Measurements from ENCODE around the gene PTPRU.
"Not testable (repeated sequence)": the region's sequence is repeated elsewhere in the genome, so short reads cannot be mapped to it uniquely, and the experiment has no call there.

PTPRU gene

GRCh38 chr1:29298246-29298645, 61.9 kb downstream of the PTPRU start:
- no peak for DNase-seq

DNA sequence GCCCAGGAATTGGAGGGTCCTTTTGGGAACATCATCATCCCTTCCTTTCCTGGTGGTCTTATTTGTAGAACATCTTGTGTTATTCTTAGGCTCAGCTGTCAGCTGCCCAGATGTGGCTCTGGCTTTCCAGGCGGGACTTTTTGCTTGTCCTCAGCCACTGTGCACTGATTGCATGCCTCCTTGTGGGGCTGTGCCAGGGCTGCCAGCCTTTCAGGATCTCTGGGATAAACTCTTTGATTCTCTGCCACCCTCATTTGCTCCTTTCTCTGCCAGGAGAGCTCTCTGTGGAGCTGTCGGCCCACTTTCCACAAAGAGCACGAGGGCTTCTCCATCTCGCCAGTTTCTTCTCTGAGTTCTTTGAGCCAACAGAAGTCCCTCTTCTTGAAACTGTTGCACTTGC, 63.1 kb downstream of the PTPRU start:
- DNase-seq, result no peak

DNA sequence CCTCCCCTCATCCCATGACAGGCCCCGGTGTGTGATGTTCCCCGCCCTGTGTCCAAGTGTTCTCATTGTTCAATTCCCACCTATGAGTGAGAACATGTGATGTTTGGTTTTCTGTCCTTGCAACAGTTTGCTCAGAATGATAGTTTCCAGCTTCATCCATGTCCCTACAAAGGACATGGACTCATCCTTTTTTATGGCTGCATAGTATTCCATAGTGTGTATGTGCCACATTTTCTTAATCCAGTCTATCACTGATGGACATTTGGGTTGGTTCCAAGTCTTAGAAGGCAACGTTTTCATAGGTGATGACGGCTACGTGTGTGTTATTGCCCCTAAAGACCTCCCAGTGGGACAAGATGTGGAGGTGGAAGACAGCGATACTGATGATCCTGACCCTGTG, 65.4 kb downstream of the PTPRU start:
- DNase-seq, result not testable (repeated sequence)

DNA sequence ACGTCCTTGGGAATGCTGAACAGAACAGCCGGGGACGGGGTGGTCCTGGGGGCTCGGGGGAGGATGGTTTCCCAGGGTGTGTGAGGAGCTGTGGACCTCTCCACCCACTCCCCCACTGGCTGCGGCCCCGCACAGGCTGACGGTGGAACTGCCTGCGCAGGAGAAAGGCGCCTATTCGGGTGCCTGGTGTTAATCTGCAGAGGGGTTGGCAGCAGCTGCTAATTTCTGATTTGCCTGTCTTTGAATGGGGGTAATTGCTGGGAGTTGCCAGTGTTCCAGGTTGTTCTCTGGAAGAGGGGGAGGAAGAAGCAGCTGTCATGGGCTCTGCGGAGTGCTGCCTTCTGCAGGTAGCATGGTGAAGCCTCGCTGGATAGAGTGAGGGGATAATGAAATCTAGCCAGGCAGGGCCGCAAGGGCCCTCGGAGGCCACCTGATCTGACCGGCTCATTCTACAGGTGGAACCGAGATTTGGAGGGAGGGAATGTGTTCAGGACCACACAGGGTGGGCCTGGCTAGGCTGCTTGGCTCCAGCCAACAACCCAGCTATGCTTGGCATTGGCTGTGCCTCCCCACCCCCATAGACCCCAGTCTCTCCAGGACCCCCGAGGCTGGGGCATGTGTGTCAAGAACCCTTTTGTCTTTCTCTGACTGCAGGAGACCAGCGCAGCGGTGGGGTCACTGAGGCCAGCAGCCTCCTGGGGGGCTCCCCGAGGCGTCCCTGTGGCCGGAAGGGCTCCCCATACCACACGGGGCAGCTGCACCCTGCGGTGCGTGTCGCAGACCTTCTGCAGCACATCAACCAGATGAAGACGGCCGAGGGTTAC, 67.1 kb downstream of the PTPRU start:
- no peak for DNase-seq

GRCh38 chr1:29304025-29304684, 67.8 kb downstream of the PTPRU start:
- DNase-seq, result no peak

GRCh38 chr1:29305943-29306342, 69.6 kb downstream of the PTPRU start:
- no peak for DNase-seq

DNA sequence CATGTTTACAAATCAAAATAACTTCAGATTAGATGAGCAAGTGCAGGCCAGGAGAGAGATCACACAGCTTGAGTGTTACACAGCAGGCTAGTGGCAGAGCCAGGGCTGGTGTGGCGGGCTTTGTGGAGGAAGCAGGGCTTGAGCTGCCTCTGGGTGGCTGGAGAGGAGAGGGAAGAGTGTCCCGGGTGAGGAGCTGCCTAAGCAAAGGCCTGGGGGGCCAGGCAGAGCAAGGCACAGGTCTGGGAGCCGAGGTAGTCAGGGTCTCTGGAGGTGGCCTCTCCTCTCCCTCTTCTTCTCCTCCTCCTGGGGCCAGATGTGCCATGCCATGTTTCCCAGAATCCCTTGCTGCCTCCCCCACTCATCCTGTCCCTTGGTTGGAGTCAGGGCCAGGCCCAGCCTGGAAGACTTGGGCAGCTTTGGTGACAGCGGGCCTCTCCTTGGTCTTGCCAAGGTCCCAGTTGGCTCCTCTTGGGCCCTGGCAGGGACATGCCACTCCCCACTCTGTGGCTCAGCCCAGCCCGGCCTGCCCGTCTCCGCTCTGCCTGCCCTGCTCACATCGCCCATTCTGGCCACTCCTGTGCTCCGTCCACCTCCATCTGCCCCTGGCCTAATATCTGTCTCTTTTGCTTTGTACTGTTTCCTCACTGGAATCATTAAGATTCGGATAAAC, 70.3 kb downstream of the PTPRU start:
- DNase-seq, result no peak

DNA sequence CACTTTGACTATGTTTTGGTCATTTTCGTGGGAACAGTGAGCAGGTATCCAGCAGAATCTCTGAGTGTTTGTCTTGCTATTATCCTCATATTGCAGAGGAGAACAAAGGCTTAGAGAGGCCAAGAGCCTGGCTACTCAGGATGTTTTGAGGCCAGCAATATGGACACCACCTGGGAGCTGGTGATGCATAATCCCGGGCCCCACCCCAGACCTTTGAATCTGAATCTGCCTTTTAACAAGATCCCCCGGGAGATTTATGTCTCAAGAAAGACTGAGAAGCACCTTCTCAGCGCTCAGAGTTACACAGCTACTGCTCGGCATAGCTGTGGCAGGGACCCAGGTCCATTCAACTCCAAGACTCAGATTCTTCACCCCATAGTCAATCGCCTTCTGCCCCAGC, 72.8 kb downstream of the PTPRU start:
- DNase-seq, result no peak

DNA sequence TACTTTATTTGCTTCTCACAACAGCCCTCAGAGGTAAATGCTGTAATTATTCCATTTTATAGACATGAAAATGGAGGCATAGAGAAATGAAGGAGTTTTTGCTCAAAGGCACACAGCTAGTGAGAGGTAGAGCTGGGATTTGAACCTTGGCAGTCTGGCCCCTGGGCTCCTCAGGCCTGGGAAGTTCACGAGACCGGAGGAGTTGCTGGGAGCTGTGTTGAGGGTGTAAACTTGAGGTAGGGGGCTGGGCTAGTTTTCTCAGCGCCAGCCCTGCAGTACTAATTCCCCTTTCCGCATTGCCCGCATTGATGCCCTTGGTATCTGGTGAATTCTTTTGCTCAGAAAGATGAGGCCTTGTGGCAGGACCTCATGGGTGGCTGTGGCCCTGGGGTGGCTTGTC, 73.3 kb downstream of the PTPRU start:
- DNase-seq, result no peak

- DNase-seq, result no peak
Observed at GRCh38 chr1:29310616-29311180, 74.4 kb downstream of the PTPRU start.

DNA sequence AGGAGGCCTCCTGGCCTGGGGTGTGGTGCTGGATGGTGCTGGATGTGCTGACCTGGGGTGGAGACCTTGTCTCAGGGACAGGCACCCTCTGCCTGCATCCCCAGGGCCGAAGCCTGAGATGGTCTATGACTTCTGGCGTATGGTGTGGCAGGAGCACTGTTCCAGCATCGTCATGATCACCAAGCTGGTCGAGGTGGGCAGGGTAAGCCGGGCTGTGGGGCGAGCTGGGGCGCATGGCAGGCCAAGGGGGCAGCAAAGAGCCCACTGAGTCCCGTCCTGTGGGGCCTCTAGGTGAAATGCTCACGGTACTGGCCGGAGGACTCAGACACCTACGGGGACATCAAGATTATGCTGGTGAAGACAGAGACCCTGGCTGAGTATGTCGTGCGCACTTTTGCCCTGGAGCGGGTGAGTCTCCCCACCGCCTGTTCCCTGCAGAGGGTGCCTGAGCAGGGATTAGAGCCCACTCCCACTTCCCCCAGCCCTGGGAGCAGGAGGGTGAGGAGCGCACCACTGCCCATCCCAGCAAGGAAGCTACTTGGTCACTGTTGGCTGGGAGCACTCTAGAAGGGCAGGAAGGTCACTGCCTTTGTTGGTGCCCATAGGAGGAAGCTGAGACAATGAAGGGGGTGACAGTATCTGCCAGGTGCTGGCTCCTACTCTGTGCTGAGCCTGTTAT, 75.2 kb downstream of the PTPRU start:
- no peak for DNase-seq

GRCh38 chr1:29312469-29313461, 76.4 kb downstream of the PTPRU start:
- DNase-seq, result no peak

DNA sequence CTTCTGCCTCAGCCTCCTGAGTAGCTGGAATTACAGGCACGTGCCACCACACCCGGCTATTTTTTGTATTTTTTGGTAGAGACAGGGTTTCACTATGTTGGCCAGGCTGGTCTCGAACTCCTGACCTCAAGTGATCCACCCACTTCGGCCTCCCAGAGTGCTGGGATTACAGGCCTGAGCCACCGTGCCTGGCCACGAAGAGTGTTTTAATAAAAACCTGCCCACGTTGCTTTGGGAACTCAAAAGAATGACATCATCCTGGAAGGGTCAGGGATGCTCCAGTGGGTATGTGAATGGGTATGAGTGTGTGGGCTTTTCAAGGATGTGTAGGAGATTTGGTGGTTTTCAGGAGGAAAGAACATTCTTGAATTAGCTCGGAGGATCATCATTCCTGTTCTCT, 78.4 kb downstream of the PTPRU start:
- not testable (repeated sequence) for DNase-seq

DNA sequence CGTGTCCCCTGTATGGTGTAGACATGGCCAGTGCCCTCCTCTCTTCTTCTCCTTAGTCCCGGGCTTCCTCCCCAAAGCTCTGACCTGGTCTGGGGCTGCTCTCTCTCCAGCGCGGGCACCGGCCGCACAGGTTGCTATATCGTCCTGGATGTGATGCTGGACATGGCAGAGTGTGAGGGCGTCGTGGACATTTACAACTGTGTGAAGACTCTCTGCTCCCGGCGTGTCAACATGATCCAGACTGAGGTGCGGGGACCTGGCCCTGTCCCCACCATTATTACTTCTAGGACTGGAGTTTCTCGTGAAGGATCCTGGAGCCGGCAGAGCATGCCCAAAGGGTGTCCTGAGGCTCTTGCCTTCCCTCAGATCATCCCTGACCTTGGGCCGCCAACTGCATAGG, 78.9 kb downstream of the PTPRU start:
- no peak for DNase-seq

- no peak for DNase-seq
Observed at GRCh38 chr1:29315876-29316275, 79.6 kb downstream of the PTPRU start.

DNA sequence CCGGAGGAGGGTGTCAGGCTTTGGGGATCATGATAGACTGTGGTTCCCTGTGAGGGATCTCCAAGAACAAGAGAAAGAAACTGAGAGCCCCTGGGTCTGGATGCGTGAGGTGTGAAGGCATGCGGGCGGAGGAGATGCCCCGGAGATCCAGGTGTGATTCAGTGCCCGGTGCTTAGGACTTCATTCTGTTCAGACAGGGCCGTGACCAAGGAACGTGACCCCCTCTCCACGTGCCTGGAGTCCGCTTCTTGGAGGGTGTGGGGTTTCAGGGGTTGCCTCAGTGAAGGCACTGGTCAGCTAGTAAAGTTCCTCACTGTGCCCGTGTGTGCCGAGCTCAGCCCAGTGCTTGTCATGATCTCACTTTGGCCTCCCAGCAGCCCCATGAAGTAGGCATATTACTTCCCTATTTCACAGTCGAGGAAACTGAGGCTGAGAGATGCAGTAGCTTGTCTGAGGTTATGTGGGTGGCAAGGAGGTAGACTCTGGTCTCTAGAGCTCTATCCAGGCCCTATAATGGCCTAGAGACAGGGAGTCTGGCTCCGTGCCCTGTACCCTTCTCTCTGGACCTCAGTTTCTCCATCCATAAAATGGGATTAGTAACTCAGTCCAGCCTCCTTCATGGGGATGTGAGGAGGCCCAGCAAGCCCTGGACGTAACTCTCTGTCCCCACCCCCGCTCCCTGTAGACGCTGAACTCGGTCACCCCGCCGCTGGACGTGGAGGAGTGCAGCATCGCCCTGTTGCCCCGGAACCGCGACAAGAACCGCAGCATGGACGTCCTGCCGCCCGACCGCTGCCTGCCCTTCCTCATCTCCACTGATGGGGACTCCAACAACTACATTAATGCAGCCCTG, 81.0 kb downstream of the PTPRU start:
- no peak for DNase-seq

DNA sequence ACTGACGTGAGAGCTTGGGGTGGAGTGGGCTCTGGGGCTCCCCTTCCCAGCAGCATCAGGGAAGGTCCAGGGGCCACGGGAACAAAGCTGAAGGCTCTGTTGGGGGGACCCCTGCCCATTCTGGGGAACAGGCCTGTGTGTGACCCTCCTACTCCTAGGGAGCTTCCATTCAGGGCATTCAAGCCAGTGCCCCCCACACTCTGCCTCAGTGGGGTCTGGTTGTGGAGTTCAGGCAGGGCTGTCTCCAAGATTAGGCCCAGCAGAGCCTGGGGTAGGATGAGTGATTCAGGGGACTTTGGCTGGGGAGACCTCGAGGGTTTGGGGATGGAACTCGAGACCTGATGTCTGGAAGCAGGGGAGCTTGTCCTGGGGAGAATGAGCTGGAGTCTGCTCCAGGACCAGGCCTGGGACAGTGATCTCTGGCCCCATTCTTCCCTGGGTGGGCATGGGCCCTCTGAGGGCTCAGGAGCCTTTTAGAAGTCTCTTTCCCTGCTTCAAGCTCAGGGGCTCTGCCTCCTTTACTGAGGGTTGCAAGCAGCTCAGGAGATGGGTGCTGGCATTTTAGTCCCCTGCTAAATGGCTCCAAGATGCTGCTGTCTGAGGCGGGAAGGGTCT, 81.7 kb downstream of the PTPRU start:
- no peak for DNase-seq

DNA sequence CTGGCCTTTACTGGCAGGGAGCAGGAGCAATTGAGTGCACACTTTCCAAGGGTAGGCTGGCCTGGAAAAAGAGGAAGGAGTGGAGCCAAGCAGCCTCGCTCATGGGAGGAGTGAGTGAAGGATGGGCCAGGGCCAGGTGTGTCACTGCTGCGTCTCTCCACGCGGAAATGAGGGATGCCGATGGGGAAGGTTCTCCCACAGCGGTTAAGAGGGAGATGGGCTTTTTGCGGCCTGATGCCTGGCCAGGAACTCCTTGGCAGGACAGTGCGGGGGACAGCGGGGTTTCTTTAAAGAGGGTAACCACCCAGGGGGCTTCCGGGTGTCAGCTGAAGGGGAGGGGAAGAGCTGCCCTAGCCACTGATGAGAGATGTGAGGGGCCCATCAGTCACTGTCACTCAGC, 82.4 kb downstream of the PTPRU start:
- no peak for DNase-seq

DNA sequence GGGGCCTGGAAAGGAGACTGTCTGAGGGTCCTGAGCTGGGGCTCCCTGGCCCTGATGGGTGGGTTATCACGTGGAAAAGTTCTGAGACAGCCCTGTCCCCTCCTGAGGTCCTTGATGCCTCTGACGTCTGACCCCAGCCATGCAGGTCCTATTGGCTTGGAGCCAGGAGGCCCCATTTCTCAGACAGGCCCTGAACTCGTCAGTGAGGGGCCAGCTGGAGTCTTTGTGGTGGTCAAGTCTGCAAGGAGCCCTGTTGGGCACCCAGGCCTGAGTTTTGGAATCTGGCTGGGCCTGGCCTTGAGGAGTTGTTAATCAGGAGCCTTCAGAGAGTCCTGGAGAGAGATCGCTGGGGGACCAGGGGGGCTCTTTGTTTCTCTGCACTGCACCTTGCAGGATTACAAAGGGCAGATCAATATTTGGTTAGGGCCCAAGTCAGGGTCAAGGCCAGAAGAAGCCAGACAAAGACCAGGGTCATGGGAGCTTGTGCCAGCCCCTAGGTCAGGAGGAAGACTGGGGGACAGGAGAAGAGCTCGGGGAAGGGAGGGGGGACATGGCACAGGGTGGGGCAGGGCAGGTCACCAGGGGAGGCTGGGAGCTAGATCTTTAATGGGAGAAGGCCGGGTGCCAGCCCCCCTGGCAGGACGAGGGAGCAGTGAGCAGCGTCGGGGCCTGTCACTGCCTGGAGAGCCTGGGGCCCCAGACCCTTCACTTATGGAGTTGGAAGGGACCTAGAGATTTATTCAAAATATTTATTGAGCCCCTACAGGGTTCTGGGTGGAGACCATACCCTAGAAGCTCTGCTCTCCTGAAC, 83.2 kb downstream of the PTPRU start:
- no peak for DNase-seq
